ENCODE results near the gene STK39.

Gene STK39

GRCh38 chr2:168015274-168015953 lies 232.0 kb downstream of the STK39 start:
- no peak overlapping the region for H3K27ac ChIP-seq (replicated peaks)
- DNase-seq (ENCODE audit: low read depth in 1 of 2, low spot score in 1 of 2): no peak
- TF ChIP-seq POLR2AphosphoS5 (IDR thresholded peaks at IDR 0.05; ENCODE audit: low read depth) (no peak), REST (IDR thresholded peaks at IDR 0.05; ENCODE audit: insufficient replicate concordance, low read depth) (no peak)

GRCh38 chr2:168009900-168010299 lies 237.5 kb downstream of the STK39 start:
- Histone ChIP-seq H3K27ac (replicated peaks) (no peak overlapping the region), H3K27me3 (ENCODE audit: insufficient read depth, poor library complexity, severe bottlenecking) (no peaks in the 10 kb centered on the region), H3K4me3 (replicated peaks; ENCODE audit: insufficient read depth, low read length) (no peak overlapping the region)
- DNase-seq (ENCODE audit: low read depth in 1 of 2, low spot score in 1 of 2): no peak
- no peak for TF ChIP-seq POLR2AphosphoS5 (IDR thresholded peaks at IDR 0.05; ENCODE audit: low read depth)
- TF ChIP-seq GABPA (IDR thresholded peaks at IDR 0.05; ENCODE audit: low read depth): no peak
- no peak for TF ChIP-seq CTCF (IDR thresholded peaks at IDR 0.05; ENCODE audit: insufficient read depth, low read length)
- no peak for TF ChIP-seq REST (IDR thresholded peaks at IDR 0.05; ENCODE audit: insufficient replicate concordance, low read depth)
- no peak for TF ChIP-seq SPI1 (IDR thresholded peaks at IDR 0.05; ENCODE audit: borderline replicate concordance, low read depth)

More at GRCh38 chr2:168015274-168015953, 232.0 kb downstream of the STK39 start:
- no peak overlapping the region for H3K4me3 ChIP-seq (replicated peaks; ENCODE audit: insufficient read depth, low read length)
- no peaks in the 10 kb centered on the region for H3K27me3 ChIP-seq (ENCODE audit: insufficient read depth, poor library complexity, severe bottlenecking)

- DNase-seq (ENCODE audit: low read depth in 1 of 2, low spot score in 1 of 2): no peak
- TF ChIP-seq REST (IDR thresholded peaks at IDR 0.05; ENCODE audit: insufficient replicate concordance, low read depth): no peak
- TF ChIP-seq GABPA (IDR thresholded peaks at IDR 0.05; ENCODE audit: low read depth): no peak
- Histone ChIP-seq H3K27ac (replicated peaks) (no peak overlapping the region), H3K4me3 (replicated peaks; ENCODE audit: insufficient read depth, low read length) (no peak overlapping the region), H3K27me3 (ENCODE audit: insufficient read depth, poor library complexity, severe bottlenecking) (no peaks in the 10 kb centered on the region)
Measured at GRCh38 chr2:168008646-168009195, 238.7 kb downstream of the STK39 start.

GRCh38 chr2:168006498-168006897 lies 240.9 kb downstream of the STK39 start:
- Histone ChIP-seq H3K27me3 (ENCODE audit: insufficient read depth, poor library complexity, severe bottlenecking) (no peaks in the 10 kb centered on the region), H3K27ac (replicated peaks) (no peak overlapping the region), H3K4me3 (replicated peaks; ENCODE audit: insufficient read depth, low read length) (no peak overlapping the region)
- DNase-seq (ENCODE audit: low read depth in 1 of 2, low spot score in 1 of 2): no peak
- TF ChIP-seq POLR2AphosphoS5 (IDR thresholded peaks at IDR 0.05; ENCODE audit: low read depth): no peak
- no peak for TF ChIP-seq REST (IDR thresholded peaks at IDR 0.05; ENCODE audit: insufficient replicate concordance, low read depth)
- TF ChIP-seq CTCF (IDR thresholded peaks at IDR 0.05; ENCODE audit: insufficient read depth, low read length): no peak
- no peak for TF ChIP-seq GABPA (IDR thresholded peaks at IDR 0.05; ENCODE audit: low read depth)
- no peak for TF ChIP-seq SPI1 (IDR thresholded peaks at IDR 0.05; ENCODE audit: borderline replicate concordance, low read depth)

Measured in HL-60 (cell line).